ENCODE measurements around the gene IPCEF1.

- TF ChIP-seq CTCF (IDR thresholded peaks at IDR 0.05; ENCODE audit: poor library complexity, severe bottlenecking) = no peak
- TF ChIP-seq EZH2 (IDR thresholded peaks at IDR 0.05; ENCODE audit: borderline replicate concordance, insufficient read depth, low read length, poor library complexity, severe bottlenecking) = no peak
- no peak for TF ChIP-seq RAD21 (conservative IDR thresholded peaks at IDR 0.05)
- TF ChIP-seq POLR2AphosphoS5 (IDR thresholded peaks at IDR 0.05) = no peak
- TF ChIP-seq SMC3 (conservative IDR thresholded peaks at IDR 0.05; ENCODE audit: poor library complexity) = no peak
- TF ChIP-seq TAF1 (IDR thresholded peaks at IDR 0.05; ENCODE audit: low read depth) = no peak
Measured at GRCh38 chr6:154361476-154361875, 4.9 kb upstream of the IPCEF1 start.
